T-cell (primary cell): Measurements from ENCODE around the gene FBXW12. TPM values are rescaled to one million over a fixed set of nuclear protein-coding genes. Genes with fewer than 3 reads are reported as not detected.

Experiments
- ATAC-seq, 4 experiments: fragments of 200-7000 bp in 3 of 4; fragments of 150-1000 bp in 1 of 4; cut with Tn5 transposase; replicated peaks in 1 of 4; 1 replicate in 3 of 4; 2 replicates in 1 of 4; pipeline ENCODE4 v1.10.0; 2021; ENCODE audit warnings: moderate library complexity in 3 of 4, mild to moderate bottlenecking in 2 of 4, moderate number of reproducible peaks in 1 of 4
- CTCF ChIA-PET, 2 donors: fragments of 300-600 bp; sonication (Branson Sonifier 250); formaldehyde crosslinking; loops; one replicate each; lab custom pipeline; 2022; ENCODE audit warnings: antibody characterized with exemption in 2 of 2; lab: Charles Lee
- POLR2A ChIA-PET, 2 donors: fragments of 300-600 bp; sonication (Branson Sonifier 250); formaldehyde crosslinking; loops; one replicate each; lab custom pipeline; 2022; ENCODE audit warnings: antibody characterized with exemption in 2 of 2; lab: Charles Lee
- DNase-seq, 35 experiments: peaks; one replicate each; pipeline versions ENCODE4 v3.0.0 to v3.0.0-alpha.2; 2013 to 2023
- H3K27ac ChIP-seq: one replicate; pipeline ENCODE4 v1.5.1; 2013; ENCODE audit warnings: low read length
- H3K27me3 ChIP-seq, 2 experiments: replicated peaks in 1 of 2; 1 replicate in 1 of 2; 2 replicates in 1 of 2; pipeline versions ENCODE4 v1.6.1 to v1.7.0; 2013; ENCODE audit warnings: low read length in 1 of 2, mixed read lengths in 1 of 2; ENCODE audit not compliant: control insufficient read depth in 2 of 2, insufficient read depth in 2 of 2; ENCODE audit errors: extremely low read depth in 1 of 2
- H3K36me3 ChIP-seq, 2 donors: 1 replicate in 1 of 2; 2 replicates in 1 of 2; pipeline versions ENCODE4 v1.6.1 to v1.7.0; 2013; ENCODE audit warnings: low read length in 1 of 2; ENCODE audit not compliant: control insufficient read depth in 2 of 2, insufficient read depth in 1 of 2; ENCODE audit errors: extremely low read depth in 1 of 2
- H3K4me1 ChIP-seq, 2 experiments: 1 replicate in 1 of 2; 2 replicates in 1 of 2; pipeline versions ENCODE4 v1.6.1 to v1.7.0; 2013; ENCODE audit warnings: low read length in 2 of 2, mixed read lengths in 1 of 2; ENCODE audit not compliant: insufficient read depth in 2 of 2, control insufficient read depth in 1 of 2; ENCODE audit errors: extremely low read depth in 1 of 2
- H3K4me3 ChIP-seq, 2 donors: 1 replicate in 1 of 2; 2 replicates in 1 of 2; pipeline versions ENCODE4 v1.5.1 to v1.7.0; 2013; ENCODE audit warnings: mild to moderate bottlenecking in 2 of 2, low read length in 1 of 2, moderate library complexity in 1 of 2; ENCODE audit not compliant: control insufficient read depth in 1 of 2; ENCODE audit errors: extremely low read depth in 1 of 2
- H3K9me3 ChIP-seq: 2 replicates; pipeline ENCODE4 v1.7.0; 2013
- H3K27ac Mint-ChIP-seq, 2 donors: one replicate each; pipeline ENCODE4 v1.8.0; 2020 to 2021; ENCODE audit warnings: mild to moderate bottlenecking in 2 of 2, mixed read lengths in 2 of 2
- H3K27me3 Mint-ChIP-seq, 2 donors: one replicate each; pipeline ENCODE4 v1.8.0; 2021 to 2022; ENCODE audit warnings: mixed read lengths in 2 of 2
- H3K36me3 Mint-ChIP-seq: one replicate; pipeline ENCODE4 v1.8.0; 2021; ENCODE audit warnings: mixed read lengths
- H3K4me1 Mint-ChIP-seq, 3 donors: one replicate each; pipeline ENCODE4 v1.8.0; 2020 to 2022; ENCODE audit warnings: mixed read lengths in 3 of 3, mild to moderate bottlenecking in 1 of 3
- H3K4me3 Mint-ChIP-seq, 3 donors: one replicate each; pipeline ENCODE4 v1.8.0; 2020 to 2022; ENCODE audit warnings: mild to moderate bottlenecking in 3 of 3, mixed read lengths in 3 of 3, moderate library complexity in 3 of 3
- H3K9me3 Mint-ChIP-seq, 3 donors: one replicate each; pipeline ENCODE4 v1.8.0; 2020 to 2022; ENCODE audit warnings: mixed read lengths in 3 of 3
- WGBS: methylation state at CpG from one replicate; pipeline ENCODE4 v1.1.5; 2013; ENCODE audit warnings: missing lambda C conversion rate; ENCODE audit not compliant: insufficient coverage; 5-methylcytosine and 5-hydroxymethylcytosine counted together
- total RNA-seq, 35 experiments: library from RNA in 6 of 35; stranded (reverse) in 6 of 35; fragments of 120-200 nt in 1 of 35; gene quantifications; one replicate each; pipeline versions ENCODE4 v1.2.1 to v1.2.4 and lab custom pipeline; 2013 to 2026

The FBXW12 gene
- total RNA-seq, 5 donors from 2014 or later (not counting 1 experiment from before 2014, with no cell fraction given), result not detected

DNA sequence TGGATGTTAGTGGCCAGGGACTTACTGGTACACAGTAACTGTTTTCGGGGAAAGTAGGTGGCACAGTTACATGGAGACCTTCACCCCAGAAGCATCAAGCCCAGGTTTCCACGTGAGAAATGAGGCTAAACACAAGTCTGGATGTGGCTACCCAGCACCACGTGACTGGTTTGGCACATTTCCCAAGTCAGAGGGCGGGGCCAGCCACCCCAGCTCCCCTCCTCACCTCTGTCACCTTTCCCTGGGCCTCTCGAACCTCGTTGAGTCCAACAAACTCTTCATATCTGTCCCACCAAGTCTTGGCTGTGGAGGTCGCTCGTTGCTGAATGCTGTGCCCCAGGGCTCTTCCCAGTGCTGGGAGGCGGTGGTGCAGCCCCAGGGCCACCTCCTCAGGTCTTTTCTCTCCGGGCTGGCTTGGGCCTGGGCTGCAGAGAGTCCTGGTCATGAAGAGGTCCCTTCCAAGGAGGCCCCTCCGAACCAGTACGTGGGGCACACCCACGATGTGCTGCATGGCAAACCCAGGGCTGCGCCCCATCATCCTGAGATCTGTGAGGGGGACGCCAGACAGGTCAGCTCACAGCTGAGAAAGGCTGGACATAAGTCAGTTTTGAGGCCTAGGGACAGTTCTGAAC lies 62.7 kb downstream of the FBXW12 start:
- Mint-ChIP-seq H3K36me3 (peaks cover 4% of the 10 kb centered on the region), H3K4me1 (peaks cover 32 to 36% (median 33%) of the 10 kb centered on the region in 3 donors), H3K27ac (no peak overlapping the region), H3K4me3 (no peak overlapping the region), H3K27me3 (no peaks in the 10 kb centered on the region), H3K9me3 (no peaks in the 10 kb centered on the region)
- ChIA-PET POLR2A (no interaction called here), CTCF (interaction anchor here in 1 of 2 donors (0.6 to 1.9 kb wide), 4 partner anchors 9 to 197 kb away, joined by 3 to 32 read pairs (median 6); no protein-coding TSS in a partner anchor)
- H3K4me3 ChIP-seq, result no peak overlapping the region
- H3K4me1 ChIP-seq, result peaks cover 3 to 38% of the 10 kb centered on the region in 2 experiments
- no peak overlapping the region for H3K27ac ChIP-seq
- peaks cover 0 to 4% of the 10 kb centered on the region in 2 experiments for H3K27me3 ChIP-seq
- ATAC-seq (no peak), DNase-seq (peak in 2 of 35 experiments; percentile 19 to 37)
- peaks cover 6 to 15% of the 10 kb centered on the region in 2 donors for H3K36me3 ChIP-seq
- no peaks in the 10 kb centered on the region for H3K9me3 ChIP-seq
- WGBS, result 76% methylated on average over 13 of the region's 15 CpGs

DNA sequence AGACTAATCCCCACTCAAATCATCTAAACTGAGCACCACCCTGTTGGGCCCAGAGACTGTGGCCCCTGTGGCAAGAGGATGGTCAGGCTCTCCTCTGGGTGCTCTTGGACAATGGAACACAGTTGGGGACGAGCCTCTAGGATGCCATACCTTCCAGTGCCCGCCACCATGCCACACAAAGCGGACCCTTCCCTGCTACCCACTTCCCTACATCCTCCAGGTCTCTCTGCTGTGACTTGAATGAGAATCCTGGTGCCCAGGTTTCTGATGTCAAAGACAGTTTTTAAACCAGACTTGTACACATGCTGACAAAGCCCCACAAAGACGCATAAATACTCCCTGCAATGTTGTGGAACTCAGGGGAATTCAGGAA lies 63.2 kb downstream of the FBXW12 start:
- peaks cover 4 to 37% of the 10 kb centered on the region in 2 experiments for H3K4me1 ChIP-seq
- no peak for ATAC-seq
- no peak overlapping the region for H3K27ac Mint-ChIP-seq
- no peak overlapping the region for H3K4me3 ChIP-seq
- no peaks in the 10 kb centered on the region for H3K27me3 ChIP-seq
- no peaks in the 10 kb centered on the region for H3K9me3 ChIP-seq
- CTCF ChIA-PET, result interaction anchor here (0.6 to 3.0 kb wide), 18 partner anchors 28 to 167 kb away, joined by 3 to 113 read pairs (median 7); a partner anchor contains a TSS
- H3K9me3 Mint-ChIP-seq, result no peaks in the 10 kb centered on the region
- peaks cover 4% of the 10 kb centered on the region for H3K36me3 Mint-ChIP-seq
- H3K36me3 ChIP-seq, result peaks cover 6 to 15% of the 10 kb centered on the region in 2 donors
- POLR2A ChIA-PET, result no interaction called here
- H3K4me3 Mint-ChIP-seq, result no peak overlapping the region
- H3K27me3 Mint-ChIP-seq, result no peaks in the 10 kb centered on the region
- WGBS, result 92% methylated on average over 2 of the region's 4 CpGs
- H3K4me1 Mint-ChIP-seq, result peaks cover 34 to 41% (median 37%) of the 10 kb centered on the region in 3 donors
- H3K27ac ChIP-seq, result no peak overlapping the region
- no peak for DNase-seq

DNA sequence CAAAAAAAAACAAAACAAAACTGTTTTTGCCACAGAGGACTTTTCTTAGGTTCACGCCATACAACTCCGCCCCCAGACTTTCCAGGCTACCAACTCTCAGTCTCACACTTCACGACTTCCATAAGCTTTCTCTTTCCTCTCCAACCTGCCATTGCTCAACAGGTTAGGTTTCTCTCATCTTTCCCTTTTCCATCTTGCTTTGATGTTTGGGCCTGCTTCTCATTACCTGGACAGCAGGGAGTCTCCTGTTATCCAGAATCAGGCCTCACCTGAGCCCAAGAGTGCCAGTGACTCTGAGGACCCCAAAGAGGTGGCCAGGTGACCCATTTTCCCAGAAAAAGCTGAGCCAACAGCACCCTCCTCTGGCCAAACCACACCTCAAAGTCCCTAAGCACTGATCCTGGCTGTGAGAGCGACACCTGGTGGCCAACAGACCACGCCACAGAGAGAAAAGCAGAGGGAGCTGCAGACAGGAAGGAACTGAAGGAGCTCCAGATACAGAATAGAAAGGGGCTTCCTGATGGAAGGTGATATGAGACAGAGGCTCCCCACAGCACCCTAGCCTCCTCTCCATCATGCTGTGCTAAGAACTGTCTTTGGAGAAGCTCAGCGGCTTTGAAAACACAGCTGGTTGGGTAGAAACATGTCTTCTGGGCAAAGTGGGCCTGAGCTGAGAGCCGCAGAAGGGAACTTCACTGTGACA lies 63.9 kb downstream of the FBXW12 start:
- no peaks in the 10 kb centered on the region for H3K27me3 ChIP-seq
- peak overlapping the region; percentile 34 for H3K27ac ChIP-seq
- H3K4me3 Mint-ChIP-seq, result no peak overlapping the region
- peaks cover 6 to 41% of the 10 kb centered on the region in 2 experiments for H3K4me1 ChIP-seq
- ATAC-seq (peak; percentile 35 to 55 (median 40)), DNase-seq (peak; percentile 66 to 95 (median 80))
- H3K4me3 ChIP-seq, result no peak overlapping the region
- H3K9me3 Mint-ChIP-seq, result no peaks in the 10 kb centered on the region
- H3K4me1 Mint-ChIP-seq, result peaks cover 28 to 35% (median 34%) of the 10 kb centered on the region in 3 donors
- POLR2A ChIA-PET, result interaction anchor here (0.6 to 1.0 kb wide), 3 partner anchors 9 to 163 kb away, joined by 3 to 4 read pairs (median 3); no protein-coding TSS in a partner anchor
- peaks cover 7% of the 10 kb centered on the region for H3K36me3 Mint-ChIP-seq
- H3K27me3 Mint-ChIP-seq, result no peaks in the 10 kb centered on the region
- no peaks in the 10 kb centered on the region for H3K9me3 ChIP-seq
- WGBS, result 58% methylated on average over 5 of the region's 7 CpGs
- H3K36me3 ChIP-seq, result peaks cover 6 to 15% of the 10 kb centered on the region in 2 donors
- CTCF ChIA-PET, result interaction anchor here (0.6 to 3.0 kb wide), 66 partner anchors 9 to 241 kb away, joined by 3 to 113 read pairs (median 4); partner anchors contain the start of genes ATRIP (in 1 of the 2), PFKFB4 (in 1 of the 2), SHISA5 (in 1 of the 2) and ZNF589 (in 1 of the 2)
- no peak overlapping the region for H3K27ac Mint-ChIP-seq

DNA sequence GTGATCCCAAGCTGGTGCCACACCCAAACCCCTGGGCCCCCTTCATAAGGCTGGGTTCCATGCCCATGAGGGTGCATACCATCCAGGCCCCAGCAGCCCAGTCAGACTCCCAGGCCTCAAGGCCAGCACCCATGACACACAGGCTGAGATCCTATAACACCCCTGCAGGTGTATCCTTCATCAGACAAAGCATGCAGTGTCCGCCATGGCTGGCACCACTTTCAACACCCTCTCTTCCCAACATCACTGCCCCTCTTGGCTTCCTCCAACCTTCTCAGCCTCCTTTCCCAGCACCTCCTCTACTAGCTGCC lies 64.4 kb downstream of the FBXW12 start:
- 72% methylated on average over 1 of the region's 1 CpG for WGBS

DNA sequence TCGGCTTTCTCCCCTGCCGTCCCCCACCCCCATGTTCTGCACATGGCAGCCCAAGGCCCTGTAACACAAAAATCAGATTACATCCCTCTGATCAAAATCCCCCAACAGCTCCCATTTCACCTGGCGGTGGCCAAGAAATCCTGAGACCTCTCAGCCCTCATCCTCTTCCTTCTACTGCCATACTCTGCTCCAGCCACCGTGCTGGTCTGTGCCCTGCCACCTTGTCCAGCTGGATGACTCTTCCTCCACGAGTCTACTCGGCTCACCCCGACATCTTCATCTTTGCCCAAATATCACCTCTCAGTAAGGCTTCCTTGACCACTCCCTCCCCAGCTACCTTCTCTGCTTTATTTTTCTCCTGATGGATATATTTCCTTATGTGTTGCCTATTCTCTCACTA lies 64.8 kb downstream of the FBXW12 start:
- Mint-ChIP-seq H3K4me3 (no peak overlapping the region), H3K9me3 (no peaks in the 10 kb centered on the region), H3K27ac (no peak overlapping the region), H3K4me1 (peaks cover 33 to 41% (median 37%) of the 10 kb centered on the region in 3 donors), H3K27me3 (no peaks in the 10 kb centered on the region), H3K36me3 (peaks cover 8% of the 10 kb centered on the region)
- WGBS, result 93% methylated on average over 7 of the region's 7 CpGs
- Histone ChIP-seq H3K27me3 (no peaks in the 10 kb centered on the region), H3K36me3 (peaks cover 6 to 23% of the 10 kb centered on the region in 2 donors), H3K9me3 (no peaks in the 10 kb centered on the region), H3K4me1 (peaks cover 12 to 50% of the 10 kb centered on the region in 2 experiments), H3K4me3 (no peak overlapping the region), H3K27ac (no peak overlapping the region)
- ChIA-PET POLR2A (no interaction called here), CTCF (interaction anchor here (0.8 to 3.0 kb wide), 25 partner anchors 9 to 196 kb away, joined by 3 to 113 read pairs (median 11); partner anchors contain the start of genes ATRIP (in 1 of the 2), PFKFB4 (in 1 of the 2), SHISA5 (in 1 of the 2) and ZNF589 (in 1 of the 2))
- no peak for DNase-seq
- ATAC-seq, result no peak

More for the DNA sequence above, 64.4 kb downstream of the FBXW12 start:
- Mint-ChIP-seq H3K9me3 (no peaks in the 10 kb centered on the region), H3K27me3 (no peaks in the 10 kb centered on the region), H3K36me3 (peaks cover 8% of the 10 kb centered on the region), H3K4me1 (peaks cover 29 to 36% (median 33%) of the 10 kb centered on the region in 3 donors), H3K27ac (no peak overlapping the region), H3K4me3 (no peak overlapping the region)
- Histone ChIP-seq H3K36me3 (peaks cover 6 to 18% of the 10 kb centered on the region in 2 donors), H3K27me3 (no peaks in the 10 kb centered on the region), H3K27ac (peak overlapping the region; percentile 34), H3K9me3 (no peaks in the 10 kb centered on the region), H3K4me1 (peaks cover 8 to 46% of the 10 kb centered on the region in 2 experiments), H3K4me3 (no peak overlapping the region)
- ATAC-seq, result no peak
- CTCF ChIA-PET, result interaction anchor here (0.6 to 3.0 kb wide), 63 partner anchors 9 to 242 kb away, joined by 3 to 113 read pairs (median 4); partner anchors contain the start of genes ATRIP (in 1 of the 2), PFKFB4 (in 1 of the 2), SHISA5 (in 1 of the 2) and ZNF589 (in 1 of the 2)
- POLR2A ChIA-PET, result interaction anchor here (0.6 to 1.0 kb wide), 2 partner anchors 9 to 164 kb away, joined by 3 read pairs; no protein-coding TSS in a partner anchor
- no peak for DNase-seq

DNA sequence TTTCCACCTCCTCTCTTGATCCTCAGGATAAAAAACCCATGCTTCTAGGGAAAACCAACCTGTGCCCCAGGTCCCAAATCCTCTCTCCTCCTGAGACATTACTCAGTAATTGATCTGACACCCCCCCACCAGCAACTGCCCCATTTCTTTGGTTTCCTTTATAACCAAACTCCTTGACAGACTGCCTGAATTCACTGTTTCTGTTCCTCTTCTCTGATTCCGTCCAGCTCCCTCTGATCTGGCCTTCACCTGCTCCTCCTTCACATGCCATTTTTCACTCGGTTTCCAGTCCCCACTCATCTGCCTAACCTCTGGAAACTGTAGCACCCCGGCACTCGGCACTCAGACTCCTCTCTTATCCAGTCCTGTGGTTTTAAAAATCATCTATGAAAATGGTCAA lies 65.8 kb downstream of the FBXW12 start:
- H3K27ac Mint-ChIP-seq, result peak overlapping the region in 1 of 2 donors; percentile 17
- no peaks in the 10 kb centered on the region for H3K9me3 ChIP-seq
- WGBS, result 89% methylated on average over 1 of the region's 4 CpGs
- no peak overlapping the region for H3K27ac ChIP-seq
- no peak for DNase-seq
- no peaks in the 10 kb centered on the region for H3K9me3 Mint-ChIP-seq
- no peak for ATAC-seq
- no peaks in the 10 kb centered on the region for H3K27me3 ChIP-seq
- no peaks in the 10 kb centered on the region for H3K27me3 Mint-ChIP-seq
- H3K4me1 Mint-ChIP-seq, result peaks cover 38 to 47% (median 42%) of the 10 kb centered on the region in 3 donors
- H3K36me3 Mint-ChIP-seq, result peaks cover 8% of the 10 kb centered on the region
- H3K4me1 ChIP-seq, result peaks cover 12 to 56% of the 10 kb centered on the region in 2 experiments
- CTCF ChIA-PET, result interaction anchor here in 1 of 2 donors (2.7 to 3.0 kb wide), 2 partner anchors 37 to 161 kb away, joined by 15 to 113 read pairs; no protein-coding TSS in a partner anchor
- POLR2A ChIA-PET, result interaction anchor here in 1 of 2 donors (0.7 kb wide), 1 partner anchor 234 kb away, joined by 4 read pairs; no protein-coding TSS in a partner anchor
- peaks cover 7 to 21% of the 10 kb centered on the region in 2 donors for H3K36me3 ChIP-seq
- H3K4me3 ChIP-seq, result no peak overlapping the region
- H3K4me3 Mint-ChIP-seq, result no peak overlapping the region
